ENCODE measurements around the gene FANCC.

GRCh38 chr9:95297316-95297715 is 20.2 kb downstream of the FANCC start:
- TF ChIP-seq CTCF (IDR thresholded peaks at IDR 0.05; ENCODE audit: borderline replicate concordance, extremely low read depth, low read length, poor library complexity, severe bottlenecking) (no peak), EZH2 (IDR thresholded peaks at IDR 0.05; ENCODE audit: borderline replicate concordance, low read depth, low read length, severe bottlenecking) (no peak)

All from DND-41 (cell line).